DOHH2 (cell line): ENCODE measurements around the gene XIRP2.

Experiments
- H3F3A ChIP-seq: fragments of 200-600 bp; sonication (generic), shearing (Covaris generic); 2 replicates; pipeline ENCODE4 v1.6.0; 2016; ENCODE audit warnings: antibody characterized with exemption, mild to moderate bottlenecking; ENCODE audit not compliant: control insufficient read depth, insufficient read depth
- H3K27ac ChIP-seq: fragments of 200-600 bp; sonication (generic); 2 replicates; pipeline ENCODE4 v1.5.1; 2014; ENCODE audit warnings: low read depth, mild to moderate bottlenecking, low read length, moderate library complexity
- H3K27me3 ChIP-seq: fragments of 200-600 bp; sonication (generic); 2 replicates; pipeline ENCODE4 v1.6.1; 2014; ENCODE audit warnings: mild to moderate bottlenecking, low read length, mixed read lengths; ENCODE audit not compliant: control insufficient read depth
- H3K36me3 ChIP-seq: fragments of 200-600 bp; sonication (generic); 2 replicates; pipeline ENCODE4 v1.6.1; 2014; ENCODE audit warnings: mild to moderate bottlenecking, low read length, moderate library complexity, mixed read lengths; ENCODE audit not compliant: control insufficient read depth
- H3K4me1 ChIP-seq: fragments of 200-600 bp; sonication (generic); 2 replicates; pipeline ENCODE4 v1.6.1; 2014; ENCODE audit warnings: mild to moderate bottlenecking, low read length, mixed read lengths; ENCODE audit not compliant: control insufficient read depth
- H3K4me2 ChIP-seq: fragments of 200-600 bp; sonication (generic); 2 replicates; pipeline ENCODE4 v1.6.0; 2014; ENCODE audit warnings: mild to moderate bottlenecking, low read length, moderate library complexity
- H3K4me3 ChIP-seq: fragments of 200-600 bp; sonication (generic); 2 replicates; pipeline ENCODE4 v1.5.1; 2014; ENCODE audit warnings: mild to moderate bottlenecking, low read length, mixed read lengths
- H3K79me2 ChIP-seq: fragments of 200-600 bp; sonication (generic); 2 replicates; pipeline ENCODE4 v1.6.1; 2014; ENCODE audit warnings: mild to moderate bottlenecking, low read length, mixed read lengths; ENCODE audit not compliant: control insufficient read depth
- H3K9me2 ChIP-seq: fragments of 200-600 bp; sonication (generic); replicated peaks from 2 replicates; pipeline ENCODE4 v1.6.1; 2014; ENCODE audit warnings: mild to moderate bottlenecking, low read length, mixed read lengths; ENCODE audit not compliant: control insufficient read depth
- H3K9me3 ChIP-seq: fragments of 200-600 bp; sonication (generic); 2 replicates; pipeline ENCODE4 v1.6.1; 2014; ENCODE audit warnings: antibody characterized with exemption, low read length, mixed read lengths; ENCODE audit not compliant: control insufficient read depth, insufficient read depth
- H4K20me1 ChIP-seq: fragments of 200-600 bp; sonication (generic); 2 replicates; pipeline ENCODE4 v1.6.0; 2014; ENCODE audit warnings: low read depth, mild to moderate bottlenecking, antibody characterized with exemption, low read length, moderate library complexity; ENCODE audit not compliant: control insufficient read depth, insufficient read depth
- CTCF ChIP-seq: fragments of 200-600 bp; sonication (generic); IDR thresholded peaks from one replicate; pipeline ENCODE4 v1.5.1; 2014; ENCODE audit warnings: antibody characterized with exemption, mild to moderate bottlenecking, low read depth, low read length; ENCODE audit not compliant: poor library complexity, severe bottlenecking
- EZH2phosphoT487 ChIP-seq: fragments of 200-600 bp; sonication (generic); IDR thresholded peaks from 2 replicates; pipeline ENCODE4 v1.6.1; 2017; ENCODE audit warnings: borderline replicate concordance, mild to moderate bottlenecking, antibody characterized with exemption, low read length, moderate library complexity, mixed read lengths

Gene XIRP2

GRCh38 chr2:167191588-167191987 is 303.3 kb downstream of the XIRP2 start:
- Histone ChIP-seq H3K4me2 (no peak overlapping the region), H3K4me3 (no peak overlapping the region), H3K27ac (no peak overlapping the region)

GRCh38 chr2:167192833-167193232 is 304.6 kb downstream of the XIRP2 start:
- TF ChIP-seq CTCF (no peak), EZH2phosphoT487 (no peak)
- Histone ChIP-seq H3K36me3 (no peaks in the 10 kb centered on the region), H3K4me2 (no peak overlapping the region), H4K20me1 (no peaks in the 10 kb centered on the region), H3K27me3 (no peaks in the 10 kb centered on the region), H3F3A (no peaks in the 10 kb centered on the region), H3K4me3 (no peak overlapping the region), H3K79me2 (no peaks in the 10 kb centered on the region), H3K9me3 (no peaks in the 10 kb centered on the region), H3K27ac (no peak overlapping the region), H3K9me2 (no peaks in the 10 kb centered on the region), H3K4me1 (no peaks in the 10 kb centered on the region)

More at GRCh38 chr2:167191588-167191987, 303.3 kb downstream of the XIRP2 start:
- Histone ChIP-seq H3K9me2 (no peaks in the 10 kb centered on the region), H3K27me3 (no peaks in the 10 kb centered on the region), H4K20me1 (no peaks in the 10 kb centered on the region), H3K4me1 (no peaks in the 10 kb centered on the region), H3K36me3 (no peaks in the 10 kb centered on the region), H3K9me3 (no peaks in the 10 kb centered on the region), H3K79me2 (no peaks in the 10 kb centered on the region), H3F3A (no peaks in the 10 kb centered on the region)
- TF ChIP-seq CTCF (no peak), EZH2phosphoT487 (no peak)

- H3K27me3 ChIP-seq, result peaks cover 2% of the 10 kb centered on the region; the same call in 1 of the 2 replicates
- H3K36me3 ChIP-seq, result no peaks in the 10 kb centered on the region
- no peak overlapping the region for H3K4me3 ChIP-seq
- no peaks in the 10 kb centered on the region for H3K9me2 ChIP-seq
- H3F3A ChIP-seq, result no peaks in the 10 kb centered on the region
- H4K20me1 ChIP-seq, result no peaks in the 10 kb centered on the region
- no peak overlapping the region for H3K27ac ChIP-seq
- no peak overlapping the region for H3K4me2 ChIP-seq
- no peaks in the 10 kb centered on the region for H3K9me3 ChIP-seq
- no peaks in the 10 kb centered on the region for H3K4me1 ChIP-seq
- no peak for TF ChIP-seq EZH2phosphoT487
- no peak for TF ChIP-seq CTCF
- H3K79me2 ChIP-seq, result no peaks in the 10 kb centered on the region
Observed at GRCh38 chr2:167196461-167197252, 308.4 kb downstream of the XIRP2 start.
